ENCODE data around the gene GPX4. TPM values are rescaled to one million over a fixed set of nuclear protein-coding genes. Genes with fewer than 3 reads are reported as not detected.

GPX4 gene
- polyA plus RNA-seq, 3 donors: 459 to 508 (median 493) TPM

DNA sequence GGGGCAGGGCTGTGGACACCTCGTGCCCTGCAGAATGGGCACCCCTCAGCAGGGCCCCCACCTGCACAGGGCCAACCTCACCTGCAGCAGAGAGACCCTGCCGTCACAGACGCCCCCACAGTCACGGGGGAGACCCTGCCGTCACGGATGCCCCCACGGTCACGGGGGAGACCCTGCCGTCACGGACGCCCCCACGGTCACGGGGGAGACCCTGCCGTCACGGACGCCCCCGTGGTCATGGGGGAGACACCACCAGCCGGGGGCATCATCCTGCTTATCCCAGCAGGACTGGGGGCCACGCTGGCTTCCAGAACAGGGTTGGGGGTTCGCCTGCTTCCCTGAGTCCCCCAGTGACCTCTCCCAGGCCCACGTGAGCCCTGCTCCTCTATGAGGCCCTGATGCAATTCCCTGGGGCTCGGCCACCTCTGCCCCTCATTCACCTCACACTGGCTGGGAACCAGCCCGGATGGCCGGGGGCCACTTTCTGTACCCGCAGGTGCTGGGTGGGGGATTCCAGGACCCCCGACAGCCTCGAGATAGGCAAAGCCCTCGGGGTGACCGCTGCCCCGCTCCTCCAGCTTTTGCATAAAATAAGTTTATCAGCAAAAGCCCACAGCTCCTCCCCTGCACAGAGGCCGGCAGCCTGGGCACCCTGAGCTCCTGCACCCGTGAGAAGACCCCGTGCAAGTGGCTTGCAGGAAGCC lies 46.7 kb downstream of the GPX4 start:
- Histone ChIP-seq H3K27ac (ENCODE audit: low read depth in 1 of 2, low read length in 2 of 2) (no peak overlapping the region), H3K79me2 (ENCODE audit: insufficient read depth, low read length) (peaks cover 57% of the 10 kb centered on the region), H4K20me1 (ENCODE audit: insufficient read depth, low read length) (peaks cover 88% of the 10 kb centered on the region), H3K4me2 (replicated peaks; ENCODE audit: extremely low read depth, low read length, poor library complexity, severe bottlenecking) (no peak overlapping the region), H3K9me3 (replicated peaks in 1 of 2; ENCODE audit: control insufficient read depth in 1 of 2, insufficient read depth in 1 of 2, low read length in 2 of 2) (no peaks in the 10 kb centered on the region), H3K36me3 (replicated peaks in 1 of 2; ENCODE audit: control insufficient read depth in 1 of 2, insufficient read depth in 2 of 2, low read length in 2 of 2) (peaks cover 67 to 69% of the 10 kb centered on the region in 2 donors), H3K9ac (ENCODE audit: insufficient read depth, low read length, poor library complexity, severe bottlenecking) (no peak overlapping the region), H3K4me1 (ENCODE audit: control insufficient read depth in 1 of 2, insufficient read depth in 2 of 2, low read length in 2 of 2) (peaks cover 13 to 16% of the 10 kb centered on the region in 2 donors), H3K4me3 (replicated peaks in 1 of 3; ENCODE audit: low read depth in 2 of 3, low read length in 3 of 3) (no peak overlapping the region), H2AFZ (ENCODE audit: insufficient read depth, low read depth, low read length, poor library complexity, severe bottlenecking) (no peak overlapping the region), H3K27me3 (ENCODE audit: control insufficient read depth in 2 of 2, insufficient read depth in 2 of 2, low read length in 2 of 2) (no peaks in the 10 kb centered on the region)
- H3K27me3 Mint-ChIP-seq (ENCODE audit: low read depth in 3 of 3): no peaks in the 10 kb centered on the region
- H3K4me3 Mint-ChIP-seq: no peak overlapping the region
- H3K9me3 Mint-ChIP-seq: peaks cover 0 to 5% (median 0%) of the 10 kb centered on the region in 7 donors
- DNase-seq: no peak
- WGBS (ENCODE audit: insufficient coverage): 96% methylated on average over 28 of the region's 33 CpGs
- no peak overlapping the region for H3K27ac Mint-ChIP-seq
- intact Hi-C loops (cut with micrococcal nuclease): no loop called here
- TF ChIP-seq, protein P1, sequence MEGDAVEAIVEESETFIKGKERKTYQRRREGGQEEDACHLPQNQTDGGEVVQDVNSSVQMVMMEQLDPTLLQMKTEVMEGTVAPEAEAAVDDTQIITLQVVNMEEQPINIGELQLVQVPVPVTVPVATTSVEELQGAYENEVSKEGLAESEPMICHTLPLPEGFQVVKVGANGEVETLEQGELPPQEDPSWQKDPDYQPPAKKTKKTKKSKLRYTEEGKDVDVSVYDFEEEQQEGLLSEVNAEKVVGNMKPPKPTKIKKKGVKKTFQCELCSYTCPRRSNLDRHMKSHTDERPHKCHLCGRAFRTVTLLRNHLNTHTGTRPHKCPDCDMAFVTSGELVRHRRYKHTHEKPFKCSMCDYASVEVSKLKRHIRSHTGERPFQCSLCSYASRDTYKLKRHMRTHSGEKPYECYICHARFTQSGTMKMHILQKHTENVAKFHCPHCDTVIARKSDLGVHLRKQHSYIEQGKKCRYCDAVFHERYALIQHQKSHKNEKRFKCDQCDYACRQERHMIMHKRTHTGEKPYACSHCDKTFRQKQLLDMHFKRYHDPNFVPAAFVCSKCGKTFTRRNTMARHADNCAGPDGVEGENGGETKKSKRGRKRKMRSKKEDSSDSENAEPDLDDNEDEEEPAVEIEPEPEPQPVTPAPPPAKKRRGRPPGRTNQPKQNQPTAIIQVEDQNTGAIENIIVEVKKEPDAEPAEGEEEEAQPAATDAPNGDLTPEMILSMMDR (IDR thresholded peaks at IDR 0.05): no peak
- peaks cover 29 to 57% of the 10 kb centered on the region in 2 donors for H3K36me3 Mint-ChIP-seq
- H3K4me1 Mint-ChIP-seq: peaks cover 15% of the 10 kb centered on the region

DNA sequence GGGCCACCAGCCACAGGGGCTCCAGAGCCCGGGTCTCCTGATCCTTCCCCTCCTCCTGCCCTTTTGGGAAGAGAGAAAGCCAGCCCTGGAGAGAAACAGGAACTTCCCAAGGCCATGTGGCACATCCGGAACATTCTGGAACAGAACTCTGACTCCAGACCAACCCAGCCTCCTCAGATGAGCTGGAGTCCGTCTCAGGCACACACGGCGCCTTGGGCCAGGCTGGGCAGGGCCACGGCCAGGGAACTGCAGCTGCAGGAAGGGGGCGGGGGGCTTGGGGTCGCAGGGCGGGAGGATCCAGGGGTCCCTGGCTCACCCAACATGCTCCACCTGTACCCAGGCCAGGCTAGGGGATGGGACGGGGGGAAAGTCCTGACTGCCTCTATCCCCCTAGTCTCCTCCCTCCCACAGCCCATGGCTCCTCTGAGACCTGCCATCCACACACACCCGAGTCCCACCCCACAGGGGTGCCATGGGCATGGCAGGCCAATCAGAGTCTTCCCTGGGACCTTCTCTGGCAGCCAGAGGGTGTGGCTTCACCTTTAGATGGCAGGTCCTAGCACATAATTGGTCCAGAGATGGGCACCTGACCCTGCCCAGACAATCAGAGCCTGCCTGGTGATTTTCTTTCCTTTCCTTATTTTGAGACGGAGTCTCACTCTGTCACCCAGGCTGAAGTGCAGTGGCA lies 47.4 kb downstream of the GPX4 start:
- H2AFZ ChIP-seq (ENCODE audit: insufficient read depth, low read depth, low read length, poor library complexity, severe bottlenecking): no peak overlapping the region
- TF ChIP-seq, protein P1 (IDR thresholded peaks at IDR 0.05): no peak
- H3K27me3 ChIP-seq (ENCODE audit: control insufficient read depth in 2 of 2, insufficient read depth in 2 of 2, low read length in 2 of 2): no peaks in the 10 kb centered on the region
- no peaks in the 10 kb centered on the region for H3K9me3 ChIP-seq (replicated peaks in 1 of 2; ENCODE audit: control insufficient read depth in 1 of 2, insufficient read depth in 1 of 2, low read length in 2 of 2)
- H3K4me3 ChIP-seq (replicated peaks in 1 of 3; ENCODE audit: low read depth in 2 of 3, low read length in 3 of 3): no peak overlapping the region
- DNase-seq: no peak
- intact Hi-C loops (cut with micrococcal nuclease): no loop called here
- no peak overlapping the region for H3K27ac ChIP-seq (ENCODE audit: low read depth in 1 of 2, low read length in 2 of 2)
- H3K4me1 ChIP-seq (ENCODE audit: control insufficient read depth in 1 of 2, insufficient read depth in 2 of 2, low read length in 2 of 2): peaks cover 20 to 23% of the 10 kb centered on the region in 2 donors
- Mint-ChIP-seq H3K27ac (peak overlapping the region in 2 of 7 donors; percentile 30 to 51), H3K36me3 (peaks cover 24 to 54% of the 10 kb centered on the region in 2 donors), H3K4me1 (peaks cover 19% of the 10 kb centered on the region), H3K4me3 (no peak overlapping the region), H3K27me3 (ENCODE audit: low read depth in 3 of 3) (no peaks in the 10 kb centered on the region), H3K9me3 (peaks cover 0 to 5% (median 0%) of the 10 kb centered on the region in 7 donors)
- H3K4me2 ChIP-seq (replicated peaks; ENCODE audit: extremely low read depth, low read length, poor library complexity, severe bottlenecking): no peak overlapping the region
- peaks cover 64% of the 10 kb centered on the region for H3K79me2 ChIP-seq (ENCODE audit: insufficient read depth, low read length)
- H3K9ac ChIP-seq (ENCODE audit: insufficient read depth, low read length, poor library complexity, severe bottlenecking): no peak overlapping the region
- peaks cover 61 to 62% of the 10 kb centered on the region in 2 donors for H3K36me3 ChIP-seq (replicated peaks in 1 of 2; ENCODE audit: control insufficient read depth in 1 of 2, insufficient read depth in 2 of 2, low read length in 2 of 2)
- peaks cover 88% of the 10 kb centered on the region for H4K20me1 ChIP-seq (ENCODE audit: insufficient read depth, low read length)
- WGBS (ENCODE audit: insufficient coverage): 95% methylated on average over 6 of the region's 12 CpGs

Measured in CD14-positive monocyte (primary cell).